A549 (cell line): ENCODE measurements around the gene IDH3G.

Experiments used
- ATOH8 ChIP-seq: fragments of 250-450 bp; sonication (Bioruptor Pico); IDR thresholded peaks from 2 replicates; pipeline ENCODE4 v1.5.0; 2020; ENCODE audit warnings: low read depth, mild to moderate bottlenecking, moderate library complexity
- CHD2 ChIP-seq: fragments of 150-350 bp; IDR thresholded peaks from 2 replicates; pipeline ENCODE4 v1.6.1; 2014; ENCODE audit warnings: low read length; ENCODE audit not compliant: partially characterized antibody
- EP300 ChIP-seq, 2 experiments: fragments of >200 bp; sonication (Bioruptor Twin); formaldehyde crosslinking; IDR thresholded peaks; 2 replicates in 1 of 2; 3 replicates in 1 of 2; pipeline ENCODE4 v1.6.1; 2016 to 2017
- FOSL2 ChIP-seq, 2 experiments: fragments of 450-650 bp in 1 of 2; fragments of >200 bp in 1 of 2; sonication (Bioruptor Twin) in 1 of 2; formaldehyde crosslinking; IDR thresholded peaks; 2 replicates each; pipeline versions ENCODE4 v1.5.0 to v1.6.1; 2016 to 2020; ENCODE audit warnings: mild to moderate bottlenecking in 1 of 2, moderate library complexity in 1 of 2
- HOXB5 ChIP-seq: fragments of 250-450 bp; sonication (Bioruptor Pico); IDR thresholded peaks from 2 replicates; pipeline ENCODE4 v1.5.0; 2020; ENCODE audit warnings: mild to moderate bottlenecking, moderate library complexity
- KDM5A ChIP-seq: fragments of 200-600 bp; sonication (generic); IDR thresholded peaks from 2 replicates; pipeline ENCODE4 v1.6.1; 2016; ENCODE audit warnings: antibody characterized with exemption, mild to moderate bottlenecking
- MYC ChIP-seq: IDR thresholded peaks from 2 replicates; pipeline ENCODE4 v1.6.1; 2012; ENCODE audit warnings: mild to moderate bottlenecking, inconsistent platforms, low read length, improper control_type of control experiment, borderline replicate concordance
- RAD21 ChIP-seq, 2 experiments: fragments of >200 bp in 1 of 2; sonication (Bioruptor Twin) in 1 of 2; formaldehyde crosslinking in 1 of 2; IDR thresholded peaks in 1 of 2; conservative IDR thresholded peaks in 1 of 2; 2 replicates in 1 of 2; 3 replicates in 1 of 2; pipeline ENCODE4 v1.6.1; 2012 to 2018; ENCODE audit warnings: inconsistent platforms in 1 of 2
- TF ChIP-seq, protein P1 (sequence below): fragments of >200 bp; sonication (Bioruptor Twin); formaldehyde crosslinking; IDR thresholded peaks from 3 replicates; pipeline ENCODE4 v1.5.1; 2016

DNA sequence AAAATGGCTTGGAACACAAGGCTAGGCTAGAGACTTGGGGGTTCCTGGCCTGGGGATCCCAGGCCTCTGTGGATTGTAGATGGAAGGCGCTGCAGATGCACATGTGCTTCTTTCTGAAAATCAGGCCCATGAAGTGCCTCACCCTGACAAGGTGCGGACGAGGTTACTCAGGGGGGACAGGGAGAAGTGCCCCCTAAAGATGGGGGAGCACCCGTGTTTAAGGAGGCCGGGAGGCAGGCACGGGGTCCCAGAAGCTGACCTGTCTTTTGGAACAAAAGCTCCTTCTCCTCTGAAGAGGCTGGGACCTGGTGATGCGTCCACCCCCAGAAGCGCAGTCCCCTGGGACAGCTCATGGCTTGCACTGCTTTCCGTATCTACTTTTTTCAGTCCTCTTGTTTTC lies 33.7 kb upstream of the IDH3G start:
- TF ChIP-seq HOXB5 (CRISPR knock-in tag) (no peak), KDM5A (no peak), FOSL2 (IDR thresholded peaks at IDR 0.05) (no peak), FOSL2 (CRISPR knock-in tag; IDR thresholded peaks at IDR 0.05) (no peak), MYC (no peak), CHD2 (no peak), RAD21 (conservative IDR thresholded peaks at IDR 0.05 in 1 of 2, IDR thresholded peaks at IDR 0.05 in 1 of 2) (no peak), EP300 (IDR thresholded peaks at IDR 0.05) (no peak), ATOH8 (CRISPR knock-in tag) (no peak)
- TF ChIP-seq, protein P1, sequence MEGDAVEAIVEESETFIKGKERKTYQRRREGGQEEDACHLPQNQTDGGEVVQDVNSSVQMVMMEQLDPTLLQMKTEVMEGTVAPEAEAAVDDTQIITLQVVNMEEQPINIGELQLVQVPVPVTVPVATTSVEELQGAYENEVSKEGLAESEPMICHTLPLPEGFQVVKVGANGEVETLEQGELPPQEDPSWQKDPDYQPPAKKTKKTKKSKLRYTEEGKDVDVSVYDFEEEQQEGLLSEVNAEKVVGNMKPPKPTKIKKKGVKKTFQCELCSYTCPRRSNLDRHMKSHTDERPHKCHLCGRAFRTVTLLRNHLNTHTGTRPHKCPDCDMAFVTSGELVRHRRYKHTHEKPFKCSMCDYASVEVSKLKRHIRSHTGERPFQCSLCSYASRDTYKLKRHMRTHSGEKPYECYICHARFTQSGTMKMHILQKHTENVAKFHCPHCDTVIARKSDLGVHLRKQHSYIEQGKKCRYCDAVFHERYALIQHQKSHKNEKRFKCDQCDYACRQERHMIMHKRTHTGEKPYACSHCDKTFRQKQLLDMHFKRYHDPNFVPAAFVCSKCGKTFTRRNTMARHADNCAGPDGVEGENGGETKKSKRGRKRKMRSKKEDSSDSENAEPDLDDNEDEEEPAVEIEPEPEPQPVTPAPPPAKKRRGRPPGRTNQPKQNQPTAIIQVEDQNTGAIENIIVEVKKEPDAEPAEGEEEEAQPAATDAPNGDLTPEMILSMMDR = no peak
